K562 (cell line): ENCODE data around the gene FGGY. TPM values are rescaled to one million over a fixed set of nuclear protein-coding genes. Genes with fewer than 3 reads are reported as not detected.

Source experiments
- ATAC-seq: fragments of 200-7000 bp; cut with Tn5 transposase; 3 replicates; pipeline ENCODE4 v1.9.1; 2020; ENCODE audit warnings: moderate library complexity
- BruUV-seq: library from RNA; stranded (reverse); fragments of 400-500 nt; replicated peaks from 2 replicates; lab custom pipeline; 2021; lab: Mats Ljungman, UMichigan
- CTCF ChIA-PET: fragments of 300-600 bp; formaldehyde crosslinking; extraction: SDS; loops from one replicate; lab custom pipeline; 2021; ENCODE audit warnings: low intra/inter-chr PET ratio; lab: Yijun Ruan, JAX
- POLR2A ChIA-PET: fragments of 300-600, 350-650 bp; sonication (Branson Sonifier 250); formaldehyde crosslinking; extraction: SDS; loops from one replicate; lab custom pipeline; 2021; ENCODE audit warnings: antibody characterized with exemption, inconsistent platforms; lab: Yijun Ruan, JAX
- DNase-seq, 4 experiments: peaks; one replicate each; pipeline versions ENCODE4 v3.0.0 to v3.0.0-alpha.2; 2011 to 2018; ENCODE audit warnings: low spot score in 3 of 4, mixed read lengths in 3 of 4; ENCODE audit errors: extremely low read depth in 1 of 4
- FAIRE-seq: peaks from 2 replicates; lab custom pipeline; 2011; peaks lifted over from hg19 to GRCh38; lab: Jason Lieb, UNC
- H2AFZ ChIP-seq: 2 replicates; pipeline ENCODE4 v1.6.0; 2011; ENCODE audit warnings: low read depth, low read length, control low read depth, inconsistent platforms
- H3K27ac ChIP-seq: fragments of 200-600 bp; 3 replicates; pipeline ENCODE4 v1.8.0; 2011; ENCODE audit warnings: low read depth, mild to moderate bottlenecking, control low read depth, inconsistent platforms, low read length, moderate library complexity, mixed read lengths; ENCODE audit errors: extremely low read depth
- H3K27me3 ChIP-seq, 2 experiments: fragments of 300-600 bp in 1 of 2; 2 replicates in 1 of 2; 3 replicates in 1 of 2; pipeline versions ENCODE4 v1.6.0 to v1.8.0; 2011; ENCODE audit warnings: inconsistent platforms in 2 of 2, low read length in 2 of 2, mild to moderate bottlenecking in 1 of 2, mixed read lengths in 1 of 2, moderate library complexity in 1 of 2; ENCODE audit not compliant: control insufficient read depth in 2 of 2, insufficient read depth in 2 of 2
- H3K36me3 ChIP-seq: fragments of 300-600 bp; 3 replicates; pipeline ENCODE4 v1.8.0; 2011; ENCODE audit warnings: mild to moderate bottlenecking, low read length, inconsistent platforms; ENCODE audit not compliant: control insufficient read depth, insufficient read depth
- H3K4me1 ChIP-seq, 2 experiments: fragments of 200-600 bp in 1 of 2; replicated peaks in 1 of 2; 2 replicates in 1 of 2; 3 replicates in 1 of 2; pipeline versions ENCODE4 v1.5.1 to v1.8.0; 2011; ENCODE audit warnings: inconsistent platforms in 2 of 2, low read length in 2 of 2, mild to moderate bottlenecking in 1 of 2, mixed read lengths in 1 of 2, moderate library complexity in 1 of 2; ENCODE audit not compliant: control insufficient read depth in 2 of 2, insufficient read depth in 2 of 2
- H3K4me2 ChIP-seq: 2 replicates; pipeline ENCODE4 v1.6.1; 2011; ENCODE audit warnings: low read length, control low read depth, inconsistent platforms, mixed read lengths; ENCODE audit not compliant: insufficient read depth
- H3K4me3 ChIP-seq: fragments of 200-600 bp; sonication (generic), shearing (Covaris generic); 2 replicates; pipeline ENCODE4 v1.5.1; 2016; ENCODE audit warnings: control low read depth, inconsistent platforms
- H3K79me2 ChIP-seq: fragments of 200-600 bp; 3 replicates; pipeline ENCODE4 v1.8.0; 2011; ENCODE audit warnings: low read length, inconsistent platforms; ENCODE audit not compliant: control insufficient read depth, insufficient read depth
- H3K9ac ChIP-seq, 2 experiments: 2 replicates each; pipeline versions ENCODE4 v1.6.0 to v1.6.1; 2011; ENCODE audit warnings: low read depth in 2 of 2, low read length in 2 of 2, control low read depth in 1 of 2, inconsistent platforms in 1 of 2, mild to moderate bottlenecking in 1 of 2, mixed read lengths in 1 of 2; ENCODE audit not compliant: insufficient read depth in 1 of 2
- H3K9me1 ChIP-seq: one replicate; pipeline ENCODE4 v1.6.0; 2011; ENCODE audit warnings: inconsistent platforms, mild to moderate bottlenecking, low read length, moderate library complexity; ENCODE audit not compliant: control insufficient read depth, insufficient read depth
- H3K9me3 ChIP-seq: replicated peaks from 2 replicates; pipeline ENCODE4 v1.5.1; 2011; ENCODE audit warnings: low read depth, low read length, inconsistent platforms; ENCODE audit not compliant: control insufficient read depth, insufficient read depth
- H4K20me1 ChIP-seq: replicated peaks from 2 replicates; pipeline ENCODE4 v1.6.1; 2011; ENCODE audit warnings: low read length, inconsistent platforms, mixed read lengths; ENCODE audit not compliant: control insufficient read depth, insufficient read depth
- ELF4 ChIP-seq: fragments of 450-650 bp; formaldehyde crosslinking; IDR thresholded peaks from 2 replicates; pipeline ENCODE4 v1.4.0; 2022; ENCODE audit warnings: missing genetic modification characterization
- JUNB ChIP-seq: fragments of 450-650 bp; formaldehyde crosslinking; conservative IDR thresholded peaks from 2 replicates; pipeline ENCODE4 v1.4.0; 2020; ENCODE audit warnings: mild to moderate bottlenecking
- WGBS: fragments of 100-300 bp; shearing (Covaris generic); methylation state at CpG from one replicate; pipeline ENCODE4 v1.1.6; 2016; ENCODE audit warnings: low coverage, mixed read lengths; ENCODE audit not compliant: insufficient coverage; ENCODE audit errors: missing lambda C conversion rate; 5-methylcytosine and 5-hydroxymethylcytosine counted together
- in situ Hi-C: fragments of 300-500 bp; cut with MboI; formaldehyde crosslinking; loops from 4 replicates; pipeline ENCODE4 v1.15.0; 2018; ENCODE audit warnings: inconsistent platforms, mixed read lengths
- intact Hi-C: fragments of 100-400 bp; cut with micrococcal nuclease; formaldehyde crosslinking; loops from 2 replicates; pipeline ENCODE4 v1.14.2; 2022
- polyA plus RNA-seq, 8 experiments: library from polyadenylated mRNA; depleted of rRNA in 4 of 8; stranded (reverse) in 5 of 8; unstranded in 3 of 8; fragments of >200 nt; fragmentation: Nextera tagmentation in 2 of 8; fragmentation: Illumina TruSeq in 1 of 8; extraction: Ambion mirVana in 2 of 8; extraction: Trizol in 1 of 8; gene quantifications; 2 replicates each; pipeline versions ENCODE4 v1.2.1 to v1.2.3, GENCODE V29; 2011 to 2014; ENCODE audit warnings: inconsistent platforms in 1 of 8, missing spikeins in 1 of 8
- total RNA-seq, 7 experiments: library from RNA; depleted of rRNA in 6 of 7; stranded (reverse); fragments of >200 nt in 6 of 7; fragmentation: Illumina TruSeq in 2 of 7; extraction: Trizol in 2 of 7; gene quantifications; 2 replicates each; pipeline versions ENCODE4 v1.2.1 to v1.2.3, GENCODE V29; 2011 to 2021; ENCODE audit warnings: low replicate concordance in 1 of 7
- TF ChIP-seq, protein P1 (sequence below), 2 experiments: fragments of 450-650 bp in 1 of 2; sonication (generic) in 1 of 2; formaldehyde crosslinking in 1 of 2; IDR thresholded peaks in 1 of 2; conservative IDR thresholded peaks in 1 of 2; 2 replicates each; pipeline versions ENCODE4 v1.6.1 to v1.8.1; 2016 to 2023; ENCODE audit warnings: mild to moderate bottlenecking in 2 of 2, moderate library complexity in 2 of 2, inconsistent platforms in 1 of 2, missing genetic modification reagents in 1 of 2
- TF ChIP-seq, protein P2 (sequence below): fragments of 450-650 bp; IDR thresholded peaks from 2 replicates; pipeline ENCODE4 v1.6.1; 2014; ENCODE audit warnings: low read depth, mild to moderate bottlenecking, moderate library complexity, borderline replicate concordance
- TF ChIP-seq, protein P3 (sequence below): fragments of 250-450 bp; sonication (Bioruptor Pico); IDR thresholded peaks from 2 replicates; pipeline ENCODE4 v1.4.0; 2020

Gene FGGY
- total and polyA plus RNA-seq, 9 of the 15 experiments (the other 6 are each of a cell fraction or from before 2014, with no cell fraction given) = 9.7 to 19.2 (median 12.6) TPM

DNA sequence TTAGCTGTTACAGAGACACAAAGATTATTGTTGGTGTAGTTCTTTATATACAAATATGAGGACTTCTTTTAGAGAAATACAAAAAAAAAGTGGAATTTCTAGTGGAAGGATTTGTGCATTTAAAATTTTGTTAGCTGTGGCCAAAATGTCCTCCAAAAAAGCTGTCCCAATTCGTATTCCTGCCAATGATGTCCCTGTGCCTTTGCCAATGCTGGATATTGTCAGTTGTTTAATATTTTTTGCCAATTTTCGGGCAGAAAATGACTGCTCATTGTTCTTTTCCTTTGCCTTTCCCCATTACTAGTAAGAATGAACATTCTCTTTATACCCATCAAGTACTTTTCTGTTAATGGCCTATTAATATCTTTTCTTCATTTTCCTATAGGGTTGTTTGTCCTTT is 407.8 kb downstream of the FGGY start (continued):
- TF ChIP-seq, protein P1, sequence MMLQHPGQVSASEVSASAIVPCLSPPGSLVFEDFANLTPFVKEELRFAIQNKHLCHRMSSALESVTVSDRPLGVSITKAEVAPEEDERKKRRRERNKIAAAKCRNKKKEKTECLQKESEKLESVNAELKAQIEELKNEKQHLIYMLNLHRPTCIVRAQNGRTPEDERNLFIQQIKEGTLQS (IDR thresholded peaks at IDR 0.05) = no peak
- TF ChIP-seq, protein P1 (CRISPR knock-in tag; conservative IDR thresholded peaks at IDR 0.05) = no peak
- TF ChIP-seq, protein P2, sequence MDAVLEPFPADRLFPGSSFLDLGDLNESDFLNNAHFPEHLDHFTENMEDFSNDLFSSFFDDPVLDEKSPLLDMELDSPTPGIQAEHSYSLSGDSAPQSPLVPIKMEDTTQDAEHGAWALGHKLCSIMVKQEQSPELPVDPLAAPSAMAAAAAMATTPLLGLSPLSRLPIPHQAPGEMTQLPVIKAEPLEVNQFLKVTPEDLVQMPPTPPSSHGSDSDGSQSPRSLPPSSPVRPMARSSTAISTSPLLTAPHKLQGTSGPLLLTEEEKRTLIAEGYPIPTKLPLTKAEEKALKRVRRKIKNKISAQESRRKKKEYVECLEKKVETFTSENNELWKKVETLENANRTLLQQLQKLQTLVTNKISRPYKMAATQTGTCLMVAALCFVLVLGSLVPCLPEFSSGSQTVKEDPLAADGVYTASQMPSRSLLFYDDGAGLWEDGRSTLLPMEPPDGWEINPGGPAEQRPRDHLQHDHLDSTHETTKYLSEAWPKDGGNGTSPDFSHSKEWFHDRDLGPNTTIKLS = no peak
- TF ChIP-seq, protein P3, sequence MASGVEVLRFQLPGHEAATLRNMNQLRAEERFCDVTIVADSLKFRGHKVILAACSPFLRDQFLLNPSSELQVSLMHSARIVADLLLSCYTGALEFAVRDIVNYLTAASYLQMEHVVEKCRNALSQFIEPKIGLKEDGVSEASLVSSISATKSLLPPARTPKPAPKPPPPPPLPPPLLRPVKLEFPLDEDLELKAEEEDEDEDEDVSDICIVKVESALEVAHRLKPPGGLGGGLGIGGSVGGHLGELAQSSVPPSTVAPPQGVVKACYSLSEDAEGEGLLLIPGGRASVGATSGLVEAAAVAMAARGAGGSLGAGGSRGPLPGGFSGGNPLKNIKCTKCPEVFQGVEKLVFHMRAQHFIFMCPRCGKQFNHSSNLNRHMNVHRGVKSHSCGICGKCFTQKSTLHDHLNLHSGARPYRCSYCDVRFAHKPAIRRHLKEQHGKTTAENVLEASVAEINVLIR (CRISPR knock-in tag) = no peak
- TF ChIP-seq, all 486 proteins: peak for 0

DNA sequence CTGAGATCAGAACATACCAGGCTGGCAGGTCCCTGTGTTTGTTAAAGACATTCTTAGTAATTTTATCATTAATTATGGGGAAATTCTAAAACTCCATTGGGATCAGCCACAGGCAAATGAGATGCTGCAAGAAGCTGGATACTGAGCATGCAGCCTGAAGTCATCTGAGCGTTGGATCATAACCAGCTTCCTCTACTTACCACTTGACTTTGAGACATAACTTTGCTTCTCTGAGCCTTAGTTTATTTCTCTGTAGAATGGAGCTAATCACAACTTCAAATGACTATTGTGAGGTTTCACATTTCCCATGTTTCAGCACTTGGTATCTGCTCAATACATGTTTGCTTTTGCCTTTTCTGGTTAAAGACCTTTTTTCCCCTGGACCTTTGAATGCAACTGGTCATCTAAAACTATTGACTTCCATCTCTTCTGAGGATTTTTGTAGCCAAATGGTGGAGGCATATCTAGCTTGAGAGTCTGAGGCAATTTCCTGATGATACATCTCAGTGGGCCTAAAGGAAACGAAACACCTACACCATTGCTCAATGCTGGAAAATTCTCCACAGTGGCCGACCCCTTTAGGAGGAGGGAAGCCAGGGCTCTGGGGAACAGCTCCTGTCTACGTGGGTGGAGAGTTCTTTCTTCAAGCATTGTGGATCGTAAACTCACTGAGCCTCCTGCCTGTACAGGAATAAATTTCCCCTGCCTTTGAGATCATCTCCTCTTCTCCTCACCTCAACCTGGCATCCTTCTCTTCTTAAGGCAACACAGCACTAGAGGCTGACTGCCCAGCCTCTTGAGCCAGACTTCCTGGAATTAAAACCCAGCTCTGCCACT is 408.8 kb downstream of the FGGY start:
- H3K36me3 ChIP-seq = no peaks in the 10 kb centered on the region
- no TSS peak for BruUV-seq
- no peaks in the 10 kb centered on the region for H3K9me3 ChIP-seq
- no peaks in the 10 kb centered on the region for H4K20me1 ChIP-seq
- no peak overlapping the region for H3K27ac ChIP-seq
- CTCF ChIA-PET = no interaction called here
- POLR2A ChIA-PET = interaction anchor here (0.5 to 1.7 kb wide), 3 partner anchors 18 to 61 kb away, joined by 3 to 4 read pairs (median 3); no protein-coding TSS in a partner anchor
- H3K27me3 ChIP-seq = no peaks in the 10 kb centered on the region; a peak in 2 of 5 replicates
- TF ChIP-seq ELF4 (CRISPR knock-in tag) = no peak
- no peak for TF ChIP-seq JUNB (CRISPR knock-in tag)
- no peak for FAIRE-seq
- no peak overlapping the region for H3K4me3 ChIP-seq
- WGBS = 7% methylated on average over 5 of the region's 5 CpGs
- H3K4me2 ChIP-seq = no peak overlapping the region
- H3K79me2 ChIP-seq = no peaks in the 10 kb centered on the region
- no peak overlapping the region for H2AFZ ChIP-seq
- intact Hi-C loops (no loop called here), in situ Hi-C loops (loop anchor here (10.0 kb wide), 1 partner anchor 961 kb away; no protein-coding TSS in a partner anchor)
- H3K4me1 ChIP-seq = no peaks in the 10 kb centered on the region
- no peak overlapping the region for H3K9ac ChIP-seq
- H3K9me1 ChIP-seq = no peaks in the 10 kb centered on the region
- no peak for ATAC-seq
- DNase-seq = no peak
